HepG2 (cell line): ENCODE data around the gene JMJD7. TPM values are rescaled to one million over a fixed set of nuclear protein-coding genes. Genes with fewer than 3 reads are reported as not detected.

ENCODE experiments used
- AHR ChIP-seq: IDR thresholded peaks from 2 replicates; pipeline ENCODE4 v1.6.1; 2018; ENCODE audit warnings: missing genetic modification reagents, missing compliant biosample characterization
- FOSL2 ChIP-seq: sonication (generic); formaldehyde crosslinking; IDR thresholded peaks from 2 replicates; pipeline ENCODE4 v1.4.0; 2020; ENCODE audit warnings: missing genetic modification reagents
- GZF1 ChIP-seq: sonication (generic); formaldehyde crosslinking; IDR thresholded peaks from 2 replicates; pipeline ENCODE4 v1.5.1; 2020; ENCODE audit warnings: mild to moderate bottlenecking, missing genetic modification reagents
- HNRNPL ChIP-seq: fragments of 200-400 bp; formaldehyde crosslinking; IDR thresholded peaks from 2 replicates; pipeline ENCODE4 v1.6.1; 2017; ENCODE audit warnings: mild to moderate bottlenecking, low read depth, low read length
- JUNB ChIP-seq: sonication (generic); formaldehyde crosslinking; IDR thresholded peaks from 2 replicates; pipeline ENCODE4 v1.8.0; 2022; ENCODE audit warnings: missing genetic modification reagents, mild to moderate bottlenecking, borderline replicate concordance
- NFE2L1 ChIP-seq: sonication (generic); formaldehyde crosslinking; IDR thresholded peaks from 2 replicates; pipeline ENCODE4 v1.4.0; 2020; ENCODE audit warnings: missing genetic modification reagents, mild to moderate bottlenecking, borderline replicate concordance
- PHF8 ChIP-seq: sonication (generic); formaldehyde crosslinking; IDR thresholded peaks from 2 replicates; pipeline ENCODE4 v1.5.0; 2020; ENCODE audit warnings: missing genetic modification reagents
- ZBTB3 ChIP-seq: sonication (generic); formaldehyde crosslinking; IDR thresholded peaks from 2 replicates; pipeline ENCODE4 v1.4.0; 2020; ENCODE audit warnings: low read depth, mild to moderate bottlenecking, moderate library complexity, missing genetic modification reagents, borderline replicate concordance
- ZNF17 ChIP-seq: sonication (generic); formaldehyde crosslinking; IDR thresholded peaks from 2 replicates; pipeline ENCODE4 v1.5.0; 2020; ENCODE audit warnings: mild to moderate bottlenecking, missing genetic modification reagents
- ZNF775 ChIP-seq: sonication (generic); formaldehyde crosslinking; IDR thresholded peaks from 2 replicates; pipeline ENCODE4 v1.4.0; 2020; ENCODE audit warnings: missing genetic modification reagents, mild to moderate bottlenecking, moderate library complexity, borderline replicate concordance
- ZNF879 ChIP-seq: sonication (generic); formaldehyde crosslinking; IDR thresholded peaks from 2 replicates; pipeline ENCODE4 v1.8.1; 2023; ENCODE audit warnings: missing genetic modification reagents
- polyA plus RNA-seq, 8 experiments: library from polyadenylated mRNA; depleted of rRNA in 3 of 8; stranded (reverse) in 7 of 8; unstranded in 1 of 8; fragments of >200 nt; fragmentation: Illumina TruSeq in 4 of 8; extraction: Trizol in 4 of 8; gene quantifications; 2 replicates each; pipeline versions ENCODE4 v1.2.1 to v1.2.3, GENCODE V29; 2011 to 2016; ENCODE audit warnings: low read depth in 4 of 8, missing spikeins in 1 of 8, mixed read lengths in 1 of 8; ENCODE audit not compliant: insufficient read depth in 1 of 8
- total RNA-seq, 5 experiments: library from RNA; depleted of rRNA; stranded (reverse); fragments of >200 nt; fragmentation: Illumina TruSeq; extraction: Trizol; gene quantifications; 2 replicates each; pipeline ENCODE4 v1.2.3, GENCODE V29; 2016; ENCODE audit warnings: low read depth in 1 of 5
- TF ChIP-seq, protein P1 (sequence below): sonication (generic); formaldehyde crosslinking; IDR thresholded peaks from 2 replicates; pipeline ENCODE4 v1.5.1; 2020; ENCODE audit warnings: mild to moderate bottlenecking, missing genetic modification reagents, borderline replicate concordance
- TF ChIP-seq, protein P2 (sequence below): sonication (generic); formaldehyde crosslinking; IDR thresholded peaks from 2 replicates; pipeline ENCODE4 v1.8.0; 2022; ENCODE audit warnings: missing genetic modification reagents, low read depth, mild to moderate bottlenecking, borderline replicate concordance
- TF ChIP-seq, protein P3 (sequence below): sonication (generic); formaldehyde crosslinking; IDR thresholded peaks from 2 replicates; pipeline ENCODE4 v1.8.0; 2022; ENCODE audit warnings: mild to moderate bottlenecking, missing genetic modification reagents, moderate library complexity
- TF ChIP-seq, protein P4 (sequence below): sonication (generic); formaldehyde crosslinking; IDR thresholded peaks from 2 replicates; pipeline ENCODE4 v1.8.0; 2022; ENCODE audit warnings: missing genetic modification reagents, mild to moderate bottlenecking, inconsistent platforms, borderline replicate concordance
- TF ChIP-seq, protein P5 (sequence below): sonication (generic); formaldehyde crosslinking; IDR thresholded peaks from 2 replicates; pipeline ENCODE4 v1.4.0; 2020; ENCODE audit warnings: mild to moderate bottlenecking, missing genetic modification reagents
- TF ChIP-seq, protein P6 (sequence below): IDR thresholded peaks from 2 replicates; pipeline ENCODE4 v1.6.1; 2016; ENCODE audit warnings: missing genetic modification reagents, missing compliant biosample characterization

The JMJD7 gene
- total and polyA plus RNA-seq, 2 of the 13 experiments (the other 11 are each of a cell fraction or from before 2014, with no cell fraction given) = 6.4 to 7.1 TPM

DNA sequence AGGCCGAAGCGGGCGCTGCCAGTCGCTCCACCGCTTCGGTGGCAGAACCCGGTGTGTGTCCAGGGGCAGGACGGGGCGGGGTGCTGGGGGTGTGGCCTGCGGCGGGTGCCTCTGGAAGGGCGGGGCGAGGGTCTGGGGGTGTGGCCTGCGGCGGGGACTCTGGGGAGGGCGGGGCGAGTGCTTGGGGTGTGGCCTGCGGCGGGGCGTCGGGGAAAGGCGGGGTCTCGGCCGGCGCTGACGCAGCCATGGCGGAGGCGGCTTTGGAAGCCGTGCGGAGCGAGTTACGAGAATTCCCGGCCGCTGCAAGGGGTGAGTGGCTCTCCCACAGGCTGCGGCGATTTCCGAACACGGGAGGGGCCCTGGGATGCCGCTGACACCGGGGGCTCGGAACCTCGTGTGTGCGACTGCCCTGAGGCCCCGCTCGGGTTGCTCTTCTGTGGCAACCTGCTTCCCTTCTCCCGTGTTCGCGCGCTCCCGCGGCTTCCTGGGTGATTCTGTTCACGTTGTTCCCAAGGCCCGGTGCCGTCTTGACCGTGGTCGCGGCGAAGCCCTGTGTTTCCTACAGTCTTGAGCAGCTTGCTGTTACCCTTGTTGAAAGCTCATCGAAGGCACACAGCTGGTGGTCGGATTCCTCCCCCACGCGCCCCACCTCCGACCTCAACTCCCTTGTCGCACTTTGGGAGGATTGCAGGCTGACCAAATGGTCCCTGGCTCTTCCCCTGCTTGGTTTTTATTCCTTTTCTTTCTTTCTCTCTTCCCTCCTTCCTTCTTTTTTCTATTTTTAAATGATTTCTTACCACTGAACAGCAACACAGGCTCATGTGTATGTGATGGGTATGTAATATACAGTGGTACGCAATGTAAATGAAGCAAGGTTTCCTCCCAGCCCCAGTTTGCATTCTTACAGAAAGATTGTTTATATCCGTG lies at the start of gene JMJD7 (continued):
- TF ChIP-seq, protein P1, sequence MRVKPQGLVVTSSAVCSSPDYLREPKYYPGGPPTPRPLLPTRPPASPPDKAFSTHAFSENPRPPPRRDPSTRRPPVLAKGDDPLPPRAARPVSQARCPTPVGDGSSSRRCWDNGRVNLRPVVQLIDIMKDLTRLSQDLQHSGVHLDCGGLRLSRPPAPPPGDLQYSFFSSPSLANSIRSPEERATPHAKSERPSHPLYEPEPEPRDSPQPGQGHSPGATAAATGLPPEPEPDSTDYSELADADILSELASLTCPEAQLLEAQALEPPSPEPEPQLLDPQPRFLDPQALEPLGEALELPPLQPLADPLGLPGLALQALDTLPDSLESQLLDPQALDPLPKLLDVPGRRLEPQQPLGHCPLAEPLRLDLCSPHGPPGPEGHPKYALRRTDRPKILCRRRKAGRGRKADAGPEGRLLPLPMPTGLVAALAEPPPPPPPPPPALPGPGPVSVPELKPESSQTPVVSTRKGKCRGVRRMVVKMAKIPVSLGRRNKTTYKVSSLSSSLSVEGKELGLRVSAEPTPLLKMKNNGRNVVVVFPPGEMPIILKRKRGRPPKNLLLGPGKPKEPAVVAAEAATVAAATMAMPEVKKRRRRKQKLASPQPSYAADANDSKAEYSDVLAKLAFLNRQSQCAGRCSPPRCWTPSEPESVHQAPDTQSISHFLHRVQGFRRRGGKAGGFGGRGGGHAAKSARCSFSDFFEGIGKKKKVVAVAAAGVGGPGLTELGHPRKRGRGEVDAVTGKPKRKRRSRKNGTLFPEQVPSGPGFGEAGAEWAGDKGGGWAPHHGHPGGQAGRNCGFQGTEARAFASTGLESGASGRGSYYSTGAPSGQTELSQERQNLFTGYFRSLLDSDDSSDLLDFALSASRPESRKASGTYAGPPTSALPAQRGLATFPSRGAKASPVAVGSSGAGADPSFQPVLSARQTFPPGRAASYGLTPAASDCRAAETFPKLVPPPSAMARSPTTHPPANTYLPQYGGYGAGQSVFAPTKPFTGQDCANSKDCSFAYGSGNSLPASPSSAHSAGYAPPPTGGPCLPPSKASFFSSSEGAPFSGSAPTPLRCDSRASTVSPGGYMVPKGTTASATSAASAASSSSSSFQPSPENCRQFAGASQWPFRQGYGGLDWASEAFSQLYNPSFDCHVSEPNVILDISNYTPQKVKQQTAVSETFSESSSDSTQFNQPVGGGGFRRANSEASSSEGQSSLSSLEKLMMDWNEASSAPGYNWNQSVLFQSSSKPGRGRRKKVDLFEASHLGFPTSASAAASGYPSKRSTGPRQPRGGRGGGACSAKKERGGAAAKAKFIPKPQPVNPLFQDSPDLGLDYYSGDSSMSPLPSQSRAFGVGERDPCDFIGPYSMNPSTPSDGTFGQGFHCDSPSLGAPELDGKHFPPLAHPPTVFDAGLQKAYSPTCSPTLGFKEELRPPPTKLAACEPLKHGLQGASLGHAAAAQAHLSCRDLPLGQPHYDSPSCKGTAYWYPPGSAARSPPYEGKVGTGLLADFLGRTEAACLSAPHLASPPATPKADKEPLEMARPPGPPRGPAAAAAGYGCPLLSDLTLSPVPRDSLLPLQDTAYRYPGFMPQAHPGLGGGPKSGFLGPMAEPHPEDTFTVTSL (CRISPR knock-in tag) = no peak
- TF ChIP-seq ZNF775 = no peak
- TF ChIP-seq HNRNPL = peak; percentile 75; the same call in 1 of the 2 replicates
- no peak for TF ChIP-seq GZF1 (CRISPR knock-in tag)
- TF ChIP-seq, protein P2, sequence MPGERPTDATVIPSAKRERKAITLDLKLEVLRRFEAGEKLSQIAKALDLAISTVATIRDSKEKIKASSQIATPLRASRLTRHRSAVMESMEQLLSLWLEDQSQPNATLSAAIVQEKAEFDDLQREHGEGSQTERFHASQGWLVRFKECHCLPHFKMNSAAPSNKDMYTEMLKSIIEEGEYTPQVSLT (CRISPR knock-in tag) = no peak
- TF ChIP-seq PHF8 (CRISPR knock-in tag) = peak; percentile 80
- 0 out of 2 replicates have a peak, but pooled peaks have one; percentile 31 for TF ChIP-seq AHR
- no peak for TF ChIP-seq ZNF17
- TF ChIP-seq ZBTB3 (CRISPR knock-in tag) = no peak
- TF ChIP-seq JUNB = no peak
- no peak for TF ChIP-seq NFE2L1 (CRISPR knock-in tag)
- TF ChIP-seq, protein P3, sequence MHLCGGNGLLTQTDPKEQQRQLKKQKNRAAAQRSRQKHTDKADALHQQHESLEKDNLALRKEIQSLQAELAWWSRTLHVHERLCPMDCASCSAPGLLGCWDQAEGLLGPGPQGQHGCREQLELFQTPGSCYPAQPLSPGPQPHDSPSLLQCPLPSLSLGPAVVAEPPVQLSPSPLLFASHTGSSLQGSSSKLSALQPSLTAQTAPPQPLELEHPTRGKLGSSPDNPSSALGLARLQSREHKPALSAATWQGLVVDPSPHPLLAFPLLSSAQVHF (CRISPR knock-in tag) = no peak
- TF ChIP-seq FOSL2 (CRISPR knock-in tag) = no peak; the same call in none of the 2 replicates
- TF ChIP-seq, protein P4, sequence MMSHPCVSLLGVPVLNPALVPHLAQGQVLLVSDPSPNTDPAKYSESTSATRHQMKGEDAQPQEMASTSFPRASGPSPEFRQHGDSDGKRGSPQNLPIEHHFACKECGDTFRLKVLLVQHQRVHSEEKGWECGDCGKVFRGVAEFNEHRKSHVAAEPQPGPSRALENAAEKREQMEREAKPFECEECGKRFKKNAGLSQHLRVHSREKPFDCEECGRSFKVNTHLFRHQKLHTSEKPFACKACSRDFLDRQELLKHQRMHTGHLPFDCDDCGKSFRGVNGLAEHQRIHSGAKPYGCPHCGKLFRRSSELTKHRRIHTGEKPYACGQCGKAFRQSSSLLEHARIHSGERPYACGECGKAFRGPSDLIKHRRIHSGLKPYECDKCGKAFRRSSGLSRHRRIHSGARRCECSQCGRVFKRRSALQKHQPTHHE = no peak; the same call in 1 of the 2 replicates
- no peak for TF ChIP-seq ZNF879
- TF ChIP-seq, protein P5, sequence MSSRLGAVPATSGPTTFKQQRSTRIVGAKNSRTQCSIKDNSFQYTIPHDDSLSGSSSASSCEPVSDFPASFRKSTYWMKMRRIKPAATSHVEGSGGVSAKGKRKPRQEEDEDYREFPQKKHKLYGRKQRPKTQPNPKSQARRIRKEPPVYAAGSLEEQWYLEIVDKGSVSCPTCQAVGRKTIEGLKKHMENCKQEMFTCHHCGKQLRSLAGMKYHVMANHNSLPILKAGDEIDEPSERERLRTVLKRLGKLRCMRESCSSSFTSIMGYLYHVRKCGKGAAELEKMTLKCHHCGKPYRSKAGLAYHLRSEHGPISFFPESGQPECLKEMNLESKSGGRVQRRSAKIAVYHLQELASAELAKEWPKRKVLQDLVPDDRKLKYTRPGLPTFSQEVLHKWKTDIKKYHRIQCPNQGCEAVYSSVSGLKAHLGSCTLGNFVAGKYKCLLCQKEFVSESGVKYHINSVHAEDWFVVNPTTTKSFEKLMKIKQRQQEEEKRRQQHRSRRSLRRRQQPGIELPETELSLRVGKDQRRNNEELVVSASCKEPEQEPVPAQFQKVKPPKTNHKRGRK (CRISPR knock-in tag) = no peak
- TF ChIP-seq, protein P6, sequence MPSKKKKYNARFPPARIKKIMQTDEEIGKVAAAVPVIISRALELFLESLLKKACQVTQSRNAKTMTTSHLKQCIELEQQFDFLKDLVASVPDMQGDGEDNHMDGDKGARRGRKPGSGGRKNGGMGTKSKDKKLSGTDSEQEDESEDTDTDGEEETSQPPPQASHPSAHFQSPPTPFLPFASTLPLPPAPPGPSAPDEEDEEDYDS (CRISPR knock-in tag) = 0 out of 2 replicates have a peak, but pooled peaks have one; percentile 13
